Endothelial cell of umbilical vein (primary cell): Measurements from ENCODE around the gene SCRN3. TPM values are rescaled to one million over a fixed set of nuclear protein-coding genes. Genes with fewer than 3 reads are reported as not detected.

Experiments
- BruUV-seq: library from RNA; stranded (reverse); fragments of 400-500 nt; replicated peaks from 2 replicates; lab custom pipeline; 2021; lab: Mats Ljungman, UMichigan
- CTCF ChIA-PET: fragments of 300-600, 350-600 bp; sonication (Branson Sonifier 250); formaldehyde crosslinking; loops from one replicate; lab custom pipeline; 2021; ENCODE audit warnings: antibody characterized with exemption, inconsistent platforms; lab: Charles Lee
- POLR2A ChIA-PET: fragments of 300-600, 350-600 bp; sonication (Branson Sonifier 250); formaldehyde crosslinking; loops from one replicate; lab custom pipeline; 2021; ENCODE audit warnings: antibody characterized with exemption, inconsistent platforms; lab: Charles Lee
- DNase-seq: peaks from one replicate; pipeline ENCODE4 v3.0.0-alpha.2; 2011; ENCODE audit warnings: low read depth, low spot score
- FAIRE-seq: peaks from 2 replicates; lab custom pipeline; 2011; peaks lifted over from hg19 to GRCh38; lab: Jason Lieb, UNC
- H2AFZ ChIP-seq: 2 replicates; pipeline ENCODE4 v1.6.0; 2012; ENCODE audit warnings: low read depth, low read length, control low read depth, inconsistent platforms
- H3K27ac ChIP-seq: 2 replicates; pipeline ENCODE4 v1.5.1; 2011; ENCODE audit warnings: low read depth, mild to moderate bottlenecking, control low read depth, low read length, moderate library complexity; ENCODE audit not compliant: insufficient read depth
- H3K27me3 ChIP-seq, 2 experiments: 2 replicates each; pipeline versions ENCODE4 v1.6.0 to v1.6.1; 2011; ENCODE audit warnings: low read length in 2 of 2, mixed read lengths in 1 of 2; ENCODE audit not compliant: control insufficient read depth in 2 of 2, insufficient read depth in 2 of 2
- H3K36me3 ChIP-seq, 2 experiments: 2 replicates in 1 of 2; 3 replicates in 1 of 2; pipeline ENCODE4 v1.5.1; 2011; ENCODE audit warnings: low read length in 2 of 2, mild to moderate bottlenecking in 1 of 2, moderate library complexity in 1 of 2; ENCODE audit not compliant: control insufficient read depth in 2 of 2, insufficient read depth in 2 of 2; ENCODE audit errors: extremely low read depth in 1 of 2
- H3K4me1 ChIP-seq: 3 replicates; pipeline ENCODE4 v1.5.1; 2011; ENCODE audit warnings: mild to moderate bottlenecking, low read length; ENCODE audit not compliant: control insufficient read depth, insufficient read depth; ENCODE audit errors: extremely low read depth
- H3K4me2 ChIP-seq: 2 replicates; pipeline ENCODE4 v1.6.1; 2011; ENCODE audit warnings: low read length, control low read depth, mixed read lengths; ENCODE audit not compliant: insufficient read depth
- H3K4me3 ChIP-seq, 3 experiments: fragments of 200-600 bp in 1 of 3; sonication (generic), shearing (Covaris generic) in 1 of 3; replicated peaks in 1 of 3; 2 replicates each; pipeline ENCODE4 v1.5.1; 2011 to 2016; ENCODE audit warnings: control low read depth in 3 of 3, low read length in 3 of 3, mild to moderate bottlenecking in 2 of 3, inconsistent platforms in 1 of 3, low read depth in 1 of 3, moderate library complexity in 1 of 3; ENCODE audit not compliant: insufficient read depth in 1 of 3
- H3K79me2 ChIP-seq: 2 replicates; pipeline ENCODE4 v1.6.0; 2012; ENCODE audit warnings: low read length, inconsistent platforms; ENCODE audit not compliant: control insufficient read depth, insufficient read depth
- H3K9ac ChIP-seq: replicated peaks from 2 replicates; pipeline ENCODE3; 2011; ENCODE audit warnings: low read length, control low read depth; ENCODE audit not compliant: insufficient read depth; ENCODE audit errors: extremely low read depth
- H3K9me1 ChIP-seq: replicated peaks from 3 replicates; pipeline ENCODE4 v1.6.0; 2011; ENCODE audit warnings: mild to moderate bottlenecking, low read length; ENCODE audit not compliant: control insufficient read depth, insufficient read depth; ENCODE audit errors: extremely low read depth
- H3K9me3 ChIP-seq: replicated peaks from 2 replicates; pipeline ENCODE4 v1.5.1; 2012; ENCODE audit warnings: low read length, inconsistent platforms; ENCODE audit not compliant: control insufficient read depth, insufficient read depth
- H4K20me1 ChIP-seq: replicated peaks from 2 replicates; pipeline ENCODE3; 2011; ENCODE audit warnings: mild to moderate bottlenecking, low read length; ENCODE audit not compliant: control insufficient read depth, insufficient read depth; ENCODE audit errors: extremely low read depth
- CTCF ChIP-seq, 2 donors: IDR thresholded peaks; 1 replicate in 1 of 2; 2 replicates in 1 of 2; pipeline ENCODE4 v1.5.1; 2011; ENCODE audit warnings: low read length in 2 of 2, mild to moderate bottlenecking in 2 of 2, moderate library complexity in 2 of 2, control low read depth in 1 of 2, inconsistent platforms in 1 of 2, low read depth in 1 of 2; ENCODE audit not compliant: insufficient read depth in 1 of 2; ENCODE audit errors: extremely low read depth in 1 of 2
- EZH2 ChIP-seq: IDR thresholded peaks from 2 replicates; pipeline ENCODE4 v1.6.1; 2012; ENCODE audit warnings: borderline replicate concordance, low read depth, mild to moderate bottlenecking, moderate library complexity, low read length, inconsistent platforms; ENCODE audit not compliant: severe bottlenecking
- FOS ChIP-seq: IDR thresholded peaks from 2 replicates; pipeline ENCODE4 v1.6.1; 2011; ENCODE audit warnings: mild to moderate bottlenecking, low read length, moderate library complexity, borderline replicate concordance; ENCODE audit not compliant: insufficient read depth
- GATA2 ChIP-seq: IDR thresholded peaks from 2 replicates; pipeline ENCODE4 v1.7.0; 2011; ENCODE audit warnings: low read depth, mild to moderate bottlenecking, moderate library complexity, mixed read lengths, low read length; ENCODE audit not compliant: insufficient read length, insufficient read depth
- JUN ChIP-seq: IDR thresholded peaks from 2 replicates; pipeline ENCODE4 v1.6.1; 2011; ENCODE audit warnings: borderline replicate concordance, low read depth; ENCODE audit not compliant: insufficient read length, insufficient read depth
- MAX ChIP-seq: IDR thresholded peaks from 2 replicates; pipeline ENCODE4 v1.6.1; 2011; ENCODE audit not compliant: insufficient read depth, insufficient read length
- MYC ChIP-seq: IDR thresholded peaks from one replicate; pipeline ENCODE4 v1.6.1; 2011; ENCODE audit warnings: mild to moderate bottlenecking, low read depth, low read length
- POLR2A ChIP-seq: IDR thresholded peaks from 2 replicates; pipeline ENCODE4 v1.6.1; 2012; ENCODE audit warnings: low read depth, mild to moderate bottlenecking, control low read depth, low read length
- POLR2AphosphoS5 ChIP-seq: IDR thresholded peaks from 2 replicates; pipeline ENCODE4 v1.6.1; 2012; ENCODE audit warnings: low read depth, mild to moderate bottlenecking, control low read depth, low read length, moderate library complexity; ENCODE audit not compliant: insufficient read depth
- dilution Hi-C: fragments of 300-500 bp; cut with MboI; formaldehyde crosslinking; loops from one replicate; pipeline ENCODE4 v1.15.0; 2019; ENCODE audit warnings: low sequenced_read_pairs; ENCODE audit not compliant: extremely low pct_ligation_motif_present
- intact Hi-C: fragments of 100-400 bp; cut with micrococcal nuclease; formaldehyde crosslinking; loops from one replicate; pipeline ENCODE4 v1.10.0; 2022
- polyA plus RNA-seq, 4 experiments: library from polyadenylated mRNA; depleted of rRNA in 3 of 4; stranded (reverse) in 3 of 4; unstranded in 1 of 4; fragments of >200 nt; gene quantifications; 2 replicates each; pipeline versions ENCODE4 v1.2.1 to v1.2.3, GENCODE V29; 2011 to 2012; ENCODE audit warnings: missing spikeins in 1 of 4
- total RNA-seq: library from RNA; stranded (reverse); gene quantifications from 2 replicates; pipeline ENCODE4 v1.2.3, GENCODE V29; 2021

The SCRN3 gene
- total and polyA plus RNA-seq, 2 donors (not counting 3 experiments of a cell fraction or from before 2014, with no cell fraction given) = 10.7 to 24.0 TPM

GRCh38 chr2:174364628-174365027 lies 30.9 kb upstream of the SCRN3 start:
- Histone ChIP-seq H3K4me3 (no peak overlapping the region), H3K79me2 (no peaks in the 10 kb centered on the region), H3K36me3 (peaks cover 0 to 7% of the 10 kb centered on the region in 2 experiments), H3K4me2 (no peak overlapping the region), H3K9me1 (no peaks in the 10 kb centered on the region), H4K20me1 (no peaks in the 10 kb centered on the region), H3K27ac (no peak overlapping the region), H3K9ac (no peak overlapping the region), H3K9me3 (no peaks in the 10 kb centered on the region), H2AFZ (no peak overlapping the region), H3K4me1 (no peaks in the 10 kb centered on the region), H3K27me3 (no peaks in the 10 kb centered on the region)
- DNase-seq (no peak), FAIRE-seq (no peak)
- no TSS peak for BruUV-seq
- CTCF ChIA-PET = no interaction called here
- POLR2A ChIA-PET = no interaction called here
- dilution Hi-C loops = no loop called here
- intact Hi-C loops = no loop called here
- no peak for TF ChIP-seq POLR2A

GRCh38 chr2:174365571-174365970 lies 30.0 kb upstream of the SCRN3 start:
- ChIA-PET CTCF (no interaction called here), POLR2A (no interaction called here)
- no peak overlapping the region for H3K27ac ChIP-seq
- FAIRE-seq (no peak), DNase-seq (no peak)
- peaks cover 0 to 11% of the 10 kb centered on the region in 2 experiments for H3K36me3 ChIP-seq
- no peaks in the 10 kb centered on the region for H4K20me1 ChIP-seq
- dilution Hi-C loops = no loop called here
- no peaks in the 10 kb centered on the region for H3K27me3 ChIP-seq
- no peaks in the 10 kb centered on the region for H3K79me2 ChIP-seq
- TF ChIP-seq POLR2A (no peak), MAX (no peak), MYC (no peak), JUN (no peak), GATA2 (no peak), EZH2 (no peak), POLR2AphosphoS5 (no peak), CTCF (IDR thresholded peaks at IDR 0.05; ENCODE audit: extremely low read depth in 1 of 2, insufficient read depth in 1 of 2, low read depth in 1 of 2, low read length in 2 of 2) (no peak), FOS (no peak)
- no peak overlapping the region for H3K4me3 ChIP-seq
- BruUV-seq = no TSS peak
- intact Hi-C loops = no loop called here
- no peaks in the 10 kb centered on the region for H3K9me3 ChIP-seq
- no peak overlapping the region for H3K9ac ChIP-seq
- H3K4me2 ChIP-seq = no peak overlapping the region
- H3K9me1 ChIP-seq = no peaks in the 10 kb centered on the region
- H3K4me1 ChIP-seq = no peaks in the 10 kb centered on the region
- no peak overlapping the region for H2AFZ ChIP-seq
